HG03139 (cell line): Measurements from ENCODE around the gene COL20A1.
"Not testable (repeated sequence)": the region's sequence is repeated elsewhere in the genome, so short reads cannot be mapped to it uniquely, and the experiment has no call there.

Experiments used
- ATAC-seq: cut with Tn5 transposase; IDR thresholded peaks from one replicate; pipeline ENCODE4 v1.9.1; 2021; ENCODE audit not compliant: unreplicated experiment

COL20A1 gene

GRCh38 chr20:63370618-63371187 lies 77.7 kb downstream of the COL20A1 start:
- ATAC-seq: no peak

GRCh38 chr20:63371291-63371865 lies 78.4 kb downstream of the COL20A1 start:
- no peak for ATAC-seq

- ATAC-seq: no peak
Observed at GRCh38 chr20:63372971-63373885, 80.2 kb downstream of the COL20A1 start.

- no peak for ATAC-seq
Observed at GRCh38 chr20:63373996-63374395, 81.0 kb downstream of the COL20A1 start.

- ATAC-seq: no peak
Observed at GRCh38 chr20:63374504-63374903, 81.5 kb downstream of the COL20A1 start.

GRCh38 chr20:63375438-63375837 lies 82.5 kb downstream of the COL20A1 start:
- no peak for ATAC-seq

- ATAC-seq: no peak
Observed at GRCh38 chr20:63376283-63377250, 83.6 kb downstream of the COL20A1 start.

- ATAC-seq: no peak
Observed at GRCh38 chr20:63377256-63377941, 84.4 kb downstream of the COL20A1 start.

- ATAC-seq: no peak
Observed at GRCh38 chr20:63377951-63378381, 85.0 kb downstream of the COL20A1 start.

GRCh38 chr20:63378626-63379025 lies 85.6 kb downstream of the COL20A1 start:
- no peak for ATAC-seq

GRCh38 chr20:63379296-63379695 lies 86.3 kb downstream of the COL20A1 start:
- no peak for ATAC-seq

- not testable (repeated sequence) for ATAC-seq
Observed at GRCh38 chr20:63379872-63380271, 86.9 kb downstream of the COL20A1 start.

GRCh38 chr20:63380346-63380870 lies 87.4 kb downstream of the COL20A1 start:
- no peak for ATAC-seq

GRCh38 chr20:63381781-63382431 lies 88.9 kb downstream of the COL20A1 start:
- ATAC-seq: no peak

GRCh38 chr20:63382551-63383300 lies 89.7 kb downstream of the COL20A1 start:
- ATAC-seq: no peak

- no peak for ATAC-seq
Observed at GRCh38 chr20:63383556-63383955, 90.6 kb downstream of the COL20A1 start.

- ATAC-seq: no peak
Observed at GRCh38 chr20:63384336-63384735, 91.3 kb downstream of the COL20A1 start.
